Nephron progenitor cell (in vitro differentiated cells): ENCODE results near the gene DLEU7.

ENCODE experiments used
- DNase-seq: peaks from one replicate; pipeline ENCODE4 v3.0.0; 2021
- H3K27ac Mint-ChIP-seq: 2 replicates; pipeline ENCODE4 v1.8.0; 2021; ENCODE audit warnings: mild to moderate bottlenecking, moderate library complexity, mixed read lengths
- H3K27me3 Mint-ChIP-seq: 2 replicates; pipeline ENCODE4 v1.8.0; 2021; ENCODE audit warnings: mild to moderate bottlenecking, low read depth, mixed read lengths; ENCODE audit not compliant: poor library complexity
- H3K36me3 Mint-ChIP-seq: 2 replicates; pipeline ENCODE4 v1.8.0; 2021; ENCODE audit warnings: low read depth, mixed read lengths
- H3K4me1 Mint-ChIP-seq: 2 replicates; pipeline ENCODE4 v1.8.0; 2021; ENCODE audit warnings: mixed read lengths
- H3K4me3 Mint-ChIP-seq: 2 replicates; pipeline ENCODE4 v1.8.0; 2021; ENCODE audit warnings: mild to moderate bottlenecking, moderate library complexity, mixed read lengths
- H3K9me3 Mint-ChIP-seq: 2 replicates; pipeline ENCODE4 v1.8.0; 2021; ENCODE audit warnings: mild to moderate bottlenecking, moderate library complexity, mixed read lengths
- TF ChIP-seq, protein P1 (sequence below): fragments of 200-600 bp; sonication (generic); IDR thresholded peaks from 2 replicates; pipeline ENCODE4 v1.5.0; 2021; ENCODE audit warnings: antibody characterized with exemption

DLEU7 gene

DNA sequence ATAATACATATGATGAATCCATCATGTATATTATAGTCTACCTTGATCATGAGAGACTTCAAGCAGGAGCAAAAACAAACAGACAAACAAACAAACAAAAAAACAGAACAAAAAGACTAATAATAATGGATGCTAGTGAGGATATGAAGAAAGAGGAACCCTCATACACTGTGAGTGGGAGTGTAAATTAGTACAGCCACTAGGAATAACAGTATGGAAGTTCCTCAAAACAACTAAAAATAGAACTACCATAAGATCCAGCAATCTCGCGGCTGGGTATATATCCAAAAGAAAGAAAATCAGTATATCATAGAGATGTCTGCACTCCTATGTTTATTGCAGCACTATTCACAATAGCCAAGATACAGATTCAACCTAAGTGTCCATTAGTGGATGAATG is 7.0 kb upstream of the DLEU7 start:
- no peak overlapping the region for H3K27ac Mint-ChIP-seq
- H3K4me3 Mint-ChIP-seq: no peak overlapping the region
- TF ChIP-seq, protein P1, sequence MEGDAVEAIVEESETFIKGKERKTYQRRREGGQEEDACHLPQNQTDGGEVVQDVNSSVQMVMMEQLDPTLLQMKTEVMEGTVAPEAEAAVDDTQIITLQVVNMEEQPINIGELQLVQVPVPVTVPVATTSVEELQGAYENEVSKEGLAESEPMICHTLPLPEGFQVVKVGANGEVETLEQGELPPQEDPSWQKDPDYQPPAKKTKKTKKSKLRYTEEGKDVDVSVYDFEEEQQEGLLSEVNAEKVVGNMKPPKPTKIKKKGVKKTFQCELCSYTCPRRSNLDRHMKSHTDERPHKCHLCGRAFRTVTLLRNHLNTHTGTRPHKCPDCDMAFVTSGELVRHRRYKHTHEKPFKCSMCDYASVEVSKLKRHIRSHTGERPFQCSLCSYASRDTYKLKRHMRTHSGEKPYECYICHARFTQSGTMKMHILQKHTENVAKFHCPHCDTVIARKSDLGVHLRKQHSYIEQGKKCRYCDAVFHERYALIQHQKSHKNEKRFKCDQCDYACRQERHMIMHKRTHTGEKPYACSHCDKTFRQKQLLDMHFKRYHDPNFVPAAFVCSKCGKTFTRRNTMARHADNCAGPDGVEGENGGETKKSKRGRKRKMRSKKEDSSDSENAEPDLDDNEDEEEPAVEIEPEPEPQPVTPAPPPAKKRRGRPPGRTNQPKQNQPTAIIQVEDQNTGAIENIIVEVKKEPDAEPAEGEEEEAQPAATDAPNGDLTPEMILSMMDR: no peak
- peaks cover 7% of the 10 kb centered on the region for H3K27me3 Mint-ChIP-seq
- H3K36me3 Mint-ChIP-seq: no peaks in the 10 kb centered on the region
- H3K4me1 Mint-ChIP-seq: peaks cover 21% of the 10 kb centered on the region
- H3K9me3 Mint-ChIP-seq: peaks cover 16% of the 10 kb centered on the region
- no peak for DNase-seq

DNA sequence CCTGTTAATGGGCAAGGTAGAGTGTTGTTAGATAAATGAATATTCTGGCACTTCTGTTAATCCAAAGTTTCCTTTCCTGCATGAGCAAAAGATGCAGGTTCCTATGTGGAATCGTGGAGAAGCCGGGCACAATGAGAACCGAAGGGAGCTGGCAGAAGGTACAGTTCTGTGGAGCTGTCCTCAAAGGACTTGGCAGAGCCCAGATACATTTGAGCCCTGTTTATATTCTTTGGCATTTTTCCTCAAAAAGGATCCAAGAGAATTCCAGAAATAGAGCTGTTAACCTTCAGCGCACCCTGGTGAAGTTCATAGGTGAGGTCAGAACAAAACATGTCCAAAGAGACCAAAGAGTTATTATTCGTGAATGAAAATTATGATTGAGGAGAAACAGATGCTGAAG is 4.0 kb upstream of the DLEU7 start:
- Mint-ChIP-seq H3K27ac (no peak overlapping the region), H3K4me3 (no peak overlapping the region), H3K27me3 (peaks cover 10% of the 10 kb centered on the region), H3K4me1 (peaks cover 39% of the 10 kb centered on the region), H3K36me3 (no peaks in the 10 kb centered on the region), H3K9me3 (peaks cover 16% of the 10 kb centered on the region)
- no peak for DNase-seq
- TF ChIP-seq, protein P1: no peak

DNA sequence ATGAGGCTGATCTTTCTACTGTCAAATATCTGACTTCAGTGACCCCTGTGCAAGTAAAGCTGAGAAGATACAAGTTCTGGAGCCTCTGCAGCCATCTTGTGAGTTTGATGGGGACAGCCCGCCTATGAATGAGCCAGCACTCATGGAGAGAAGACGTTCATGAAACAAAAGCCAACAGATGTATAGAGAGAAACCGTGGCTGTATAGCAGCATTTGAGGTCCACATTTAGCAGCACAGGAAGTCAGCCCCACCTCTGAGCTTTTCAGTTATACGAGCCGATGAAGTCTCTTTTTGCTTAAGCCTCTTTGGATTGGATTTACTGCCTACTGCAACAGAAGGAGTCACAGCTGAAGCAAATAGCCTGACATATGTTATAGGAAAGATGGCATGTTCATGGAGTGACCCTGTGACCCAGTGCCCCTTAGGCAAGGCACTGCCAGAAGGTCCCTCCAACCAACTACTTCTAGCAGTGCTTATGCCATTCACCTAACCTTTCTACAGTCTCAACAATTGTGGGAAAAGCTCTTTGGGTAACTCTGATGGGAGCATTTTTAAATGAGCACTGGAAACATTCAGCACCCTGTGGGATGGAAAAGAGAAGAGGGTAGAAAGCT is 3.5 kb upstream of the DLEU7 start:
- Mint-ChIP-seq H3K27ac (no peak overlapping the region), H3K4me3 (no peak overlapping the region), H3K9me3 (peaks cover 16% of the 10 kb centered on the region), H3K4me1 (peaks cover 44% of the 10 kb centered on the region), H3K27me3 (peaks cover 16% of the 10 kb centered on the region), H3K36me3 (no peaks in the 10 kb centered on the region)
- TF ChIP-seq, protein P1: no peak
- DNase-seq: no peak

DNA sequence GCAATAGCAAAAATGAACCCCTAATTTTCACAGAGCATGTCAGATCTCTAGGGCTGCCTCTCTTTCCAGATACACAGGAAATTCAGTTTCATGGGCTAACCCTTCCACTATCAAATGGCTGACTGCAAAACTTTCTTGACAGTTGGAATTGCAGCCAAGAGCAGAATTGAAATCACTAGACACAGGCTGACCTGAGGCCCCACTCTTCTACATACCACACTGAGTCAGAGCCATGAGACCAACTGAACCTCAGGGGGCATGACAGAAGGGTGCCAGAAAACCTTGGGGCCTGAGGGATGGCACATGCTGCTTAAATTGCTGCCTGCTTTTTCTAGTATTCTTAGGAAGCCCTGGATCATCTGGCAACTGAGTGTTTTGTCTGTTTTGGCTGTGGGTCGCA is 1.7 kb upstream of the DLEU7 start:
- peaks cover 16% of the 10 kb centered on the region for H3K9me3 Mint-ChIP-seq
- no peak for DNase-seq
- peaks cover 55% of the 10 kb centered on the region for H3K4me1 Mint-ChIP-seq
- H3K27me3 Mint-ChIP-seq: peaks cover 23% of the 10 kb centered on the region
- H3K4me3 Mint-ChIP-seq: no peak overlapping the region
- no peaks in the 10 kb centered on the region for H3K36me3 Mint-ChIP-seq
- TF ChIP-seq, protein P1: no peak
- H3K27ac Mint-ChIP-seq: no peak overlapping the region

DNA sequence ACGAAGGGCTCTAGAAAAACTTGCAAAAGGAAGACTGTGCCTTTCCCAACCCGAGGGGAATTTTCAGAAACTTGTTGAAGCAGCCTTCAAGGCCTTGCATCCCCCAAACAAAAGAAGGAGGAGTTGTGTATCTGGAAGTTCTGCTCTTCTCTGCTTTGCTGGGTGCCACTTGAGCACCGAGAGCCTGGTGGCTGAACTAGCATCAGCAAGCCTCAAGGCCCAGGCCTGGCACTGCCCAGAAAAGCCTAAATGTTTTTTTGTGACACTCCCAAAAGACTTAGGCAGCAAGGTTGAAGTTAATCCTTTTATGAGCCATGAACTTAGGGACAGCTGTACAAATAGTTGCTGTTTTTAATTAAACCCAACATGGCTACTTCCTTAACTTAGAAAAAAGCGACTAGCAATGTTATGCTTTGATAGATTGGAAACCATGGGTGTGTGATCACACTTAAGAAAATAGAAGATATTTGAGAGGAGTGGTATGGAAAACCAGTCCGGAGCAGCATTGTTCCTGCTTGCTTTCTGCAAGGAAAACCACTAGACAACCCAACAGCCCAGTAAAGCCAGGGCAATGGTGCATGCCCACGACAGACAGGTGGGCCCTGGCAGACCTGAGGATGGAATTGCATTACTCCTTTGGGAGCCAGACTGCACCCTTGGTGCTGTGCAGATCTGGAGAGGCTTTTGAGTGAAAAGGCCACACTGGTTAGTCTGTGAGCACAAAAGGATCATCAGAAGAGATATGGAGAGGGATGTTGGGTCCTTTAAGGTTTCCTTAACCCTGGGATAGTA is 788 bp upstream of the DLEU7 start:
- H3K4me3 Mint-ChIP-seq: peak overlapping the region; percentile 82
- peak overlapping the region; percentile 54 for H3K27ac Mint-ChIP-seq
- H3K9me3 Mint-ChIP-seq: peaks cover 13% of the 10 kb centered on the region
- H3K36me3 Mint-ChIP-seq: no peaks in the 10 kb centered on the region
- H3K4me1 Mint-ChIP-seq: peaks cover 59% of the 10 kb centered on the region
- peaks cover 27% of the 10 kb centered on the region for H3K27me3 Mint-ChIP-seq
- TF ChIP-seq, protein P1: no peak
- DNase-seq: no peak

DNA sequence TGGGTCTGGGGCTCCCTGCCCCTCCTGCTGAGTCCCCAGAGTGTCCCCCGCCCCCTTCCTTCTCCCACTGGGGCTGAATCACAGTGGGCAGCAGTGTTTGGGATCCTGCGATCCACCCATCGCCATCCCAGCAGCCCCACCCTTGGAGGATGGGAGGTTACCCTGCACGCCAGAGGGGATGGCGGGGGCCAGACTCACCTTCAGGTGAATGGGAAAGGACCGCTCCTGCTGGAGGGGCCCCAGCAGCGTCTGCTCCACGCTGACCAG is 569 bp downstream of the DLEU7 start:
- TF ChIP-seq, protein P1: no peak
- peaks cover 7% of the 10 kb centered on the region for H3K36me3 Mint-ChIP-seq
- DNase-seq: no peak
- peaks cover 9% of the 10 kb centered on the region for H3K9me3 Mint-ChIP-seq
- H3K27ac Mint-ChIP-seq: no peak overlapping the region
- peaks cover 59% of the 10 kb centered on the region for H3K4me1 Mint-ChIP-seq
- peak overlapping the region; percentile 77 for H3K4me3 Mint-ChIP-seq
- peaks cover 24% of the 10 kb centered on the region for H3K27me3 Mint-ChIP-seq
